Transverse colon (tissue), 3 donors: Measurements from ENCODE around the gene SERHL2.
"Not testable (repeated sequence)": the region's sequence is repeated elsewhere in the genome, so short reads cannot be mapped to it uniquely, and the experiment has no call there.

Experiments used
- CTCF ChIP-seq, 5 experiments: fragments of 200-600 bp in 3 of 5; fragments of 450-650 bp in 2 of 5; sonication (generic) in 3 of 5; IDR thresholded peaks; 1 replicate in 2 of 5; 2 replicates in 3 of 5; pipeline ENCODE4 v1.5.1; 2016 to 2017; ENCODE audit warnings: antibody characterized with exemption in 5 of 5, inconsistent platforms in 3 of 5, mild to moderate bottlenecking in 2 of 5, moderate library complexity in 1 of 5
- POLR2A ChIP-seq: fragments of 450-650 bp; IDR thresholded peaks from one replicate; pipeline ENCODE4 v1.6.1; 2016; ENCODE audit warnings: antibody characterized with exemption, mild to moderate bottlenecking, moderate library complexity

DNA sequence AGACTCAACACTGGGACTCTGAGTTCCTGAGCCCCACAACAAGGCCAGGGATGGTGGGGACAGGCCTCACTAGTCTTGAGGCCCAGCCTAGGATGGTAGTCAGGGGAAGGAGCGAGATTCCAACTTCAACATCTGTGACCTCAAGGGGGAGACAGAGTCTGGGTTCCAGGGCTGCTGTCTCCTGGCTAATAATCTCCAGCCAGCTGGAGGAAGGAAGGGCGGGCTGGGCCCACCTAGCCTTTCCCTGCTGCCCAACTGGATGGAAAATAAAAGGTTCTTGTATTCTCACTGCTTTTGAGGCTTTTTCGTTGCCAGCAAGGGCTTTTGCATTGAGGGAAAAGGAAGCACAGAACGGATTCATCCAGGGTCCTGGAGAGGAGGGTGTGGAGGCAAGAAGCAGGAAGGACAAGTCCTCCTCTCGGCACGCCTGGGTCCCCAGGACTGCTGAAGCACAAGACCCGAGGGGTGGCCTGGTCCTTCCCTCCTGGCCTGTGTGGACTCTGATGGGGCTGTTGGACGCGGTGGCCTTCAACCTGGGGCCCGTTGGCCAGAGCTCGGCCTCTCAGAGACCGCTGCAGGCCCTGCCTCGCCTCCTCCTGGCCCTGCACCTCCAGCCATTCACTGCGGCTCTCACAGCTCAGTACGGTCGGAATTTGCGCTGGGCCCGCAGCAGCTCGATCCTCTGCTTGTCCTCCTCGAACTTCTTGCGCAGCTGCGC is 41.3 kb upstream of the SERHL2 start:
- peak in 3 of 5 experiments; percentile 13 to 27 (median 25) for TF ChIP-seq CTCF (IDR thresholded peaks at IDR 0.05)
- TF ChIP-seq POLR2A, result not testable (repeated sequence)
